Testis (tissue), 2 donors: ENCODE data around the gene APPL1.

Experiments
- CTCF ChIP-seq, 3 experiments: fragments of 450-650 bp in 2 of 3; fragments of 200-600 bp in 1 of 3; sonication (generic) in 1 of 3; IDR thresholded peaks; one replicate each; pipeline ENCODE4 v1.5.1; 2016 to 2019; ENCODE audit warnings: antibody characterized with exemption in 3 of 3, mild to moderate bottlenecking in 2 of 3, moderate library complexity in 1 of 3
- POLR2A ChIP-seq: fragments of 450-650 bp; IDR thresholded peaks from one replicate; pipeline ENCODE4 v1.6.1; 2017; ENCODE audit warnings: antibody characterized with exemption, mild to moderate bottlenecking, moderate library complexity

- TF ChIP-seq CTCF (IDR thresholded peaks at IDR 0.05) (no peak), POLR2A (no peak)
Observed at GRCh38 chr3:57206423-57206822, 21.1 kb upstream of the APPL1 start.
